ENCODE data around the gene RFTN1. TPM values are rescaled to one million over a fixed set of nuclear protein-coding genes. Genes with fewer than 3 reads are reported as not detected.

The RFTN1 gene
- 10 to 100 TPM in 1 of 6 donors, 1 to 10 TPM in 5; 1.9 to 14.0 (median 2.8) TPM for total RNA-seq
- polyA plus RNA-seq: 1 to 10 TPM; 3.0 to 4.1 TPM

- WGBS, 2 donors: 1% methylated on average over 80 to 92 of the region's 92 CpGs
- Histone ChIP-seq H3K9me3 (no peaks in the 10 kb centered on the region), H3K4me1 (no peaks in the 10 kb centered on the region), H3K27me3 (peaks cover 0 to 15% (median 0%) of the 10 kb centered on the region in 4 donors), H3K4me3 (peak within 1 kb of the TSS; percentile 24 to 61 (median 40)), H3K27ac (peak within 1 kb of the TSS in 2 of 4 donors; percentile 31 to 37), H3K36me3 (no peaks in the 10 kb centered on the region)
- TF ChIP-seq CTCF (IDR thresholded peaks at IDR 0.05): no peak
- intact Hi-C loops (cut with DNase I): no loop called here
- DNase-seq (peak in 3 of 6 donors; percentile 18 to 74 (median 69)), ATAC-seq (peak in 3 of 4 donors; percentile 41 to 67 (median 58)), FAIRE-seq (no peak)
Measured at GRCh38 chr3:16513141-16514020, at the start of gene RFTN1. Gene RFTN1, minus strand, starts transcription at chr3:16513699. Its CDS starts 19,830 bp downstream, at chr3:16493869.

- H3K27me3 ChIP-seq: no peaks in the 10 kb centered on the region
- FAIRE-seq: no peak
- no peaks in the 10 kb centered on the region for H3K36me3 ChIP-seq
- intact Hi-C loops (cut with DNase I): loop anchor here in 1 of 3 donors (10.0 kb wide), 1 partner anchor 275 kb away; no protein-coding TSS in a partner anchor
- H3K4me1 ChIP-seq: no peaks in the 10 kb centered on the region
- H3K4me3 ChIP-seq: no peak overlapping the region
- H3K9me3 ChIP-seq: no peaks in the 10 kb centered on the region
- ATAC-seq: no peak
- WGBS, 2 donors: 72 to 84% methylated on average over 5 of the region's 5 CpGs
- no peak overlapping the region for H3K27ac ChIP-seq
- no peak for DNase-seq
- TF ChIP-seq CTCF (IDR thresholded peaks at IDR 0.05): no peak
Measured at GRCh38 chr3:16559653-16560365, 46.3 kb upstream of the RFTN1 start.

- no peak for TF ChIP-seq CTCF (IDR thresholded peaks at IDR 0.05)
- no peak for FAIRE-seq
- intact Hi-C loops (cut with DNase I): loop anchor here in 1 of 3 donors (10.0 kb wide), 1 partner anchor 269 kb away; no protein-coding TSS in a partner anchor
Measured at GRCh38 chr3:16554126-16554525, 40.6 kb upstream of the RFTN1 start.

GRCh38 chr3:16552757-16553156 is 39.3 kb upstream of the RFTN1 start:
- ATAC-seq: no peak
- no peak for FAIRE-seq
- no peaks in the 10 kb centered on the region for H3K9me3 ChIP-seq
- no peak for TF ChIP-seq CTCF (IDR thresholded peaks at IDR 0.05)
- 60 to 61% methylated on average over 3 of the region's 3 CpGs for WGBS, 2 donors
- no peaks in the 10 kb centered on the region for H3K4me1 ChIP-seq
- H3K36me3 ChIP-seq: no peaks in the 10 kb centered on the region
- DNase-seq: no peak
- no peak overlapping the region for H3K27ac ChIP-seq
- H3K27me3 ChIP-seq: no peaks in the 10 kb centered on the region
- intact Hi-C loops (cut with DNase I): loop anchor here in 1 of 3 donors (10.0 kb wide), 1 partner anchor 268 kb away; no protein-coding TSS in a partner anchor
- no peak overlapping the region for H3K4me3 ChIP-seq

More at GRCh38 chr3:16554126-16554525, 40.6 kb upstream of the RFTN1 start:
- ATAC-seq (no peak), DNase-seq (no peak)
- H3K36me3 ChIP-seq: no peaks in the 10 kb centered on the region
- H3K9me3 ChIP-seq: no peaks in the 10 kb centered on the region
- no peaks in the 10 kb centered on the region for H3K4me1 ChIP-seq
- WGBS, 2 donors: 73 to 79% methylated on average over 4 of the region's 4 CpGs
- H3K27me3 ChIP-seq: no peaks in the 10 kb centered on the region
- H3K4me3 ChIP-seq: no peak overlapping the region
- no peak overlapping the region for H3K27ac ChIP-seq

All from pancreas (tissue), 10 donors.